Activated CD4-positive, alpha-beta T cell treated with anti-CD3 and anti-CD28 coated beads for 48 hours (primary cell): ENCODE results near the gene TIE1.

ENCODE experiments used
- DNase-seq: peaks from one replicate; pipeline ENCODE4 v3.0.0-alpha.2; 2020

TIE1 gene

GRCh38 chr1:43300378-43301094, at the start of gene TIE1:
Gene TIE1, plus strand, starts transcription at chr1:43300982. Its CDS starts 90 bp downstream, at chr1:43301072.
- no peak for DNase-seq

GRCh38 chr1:43251024-43251423, 49.8 kb upstream of the TIE1 start:
- DNase-seq, result no peak

DNA sequence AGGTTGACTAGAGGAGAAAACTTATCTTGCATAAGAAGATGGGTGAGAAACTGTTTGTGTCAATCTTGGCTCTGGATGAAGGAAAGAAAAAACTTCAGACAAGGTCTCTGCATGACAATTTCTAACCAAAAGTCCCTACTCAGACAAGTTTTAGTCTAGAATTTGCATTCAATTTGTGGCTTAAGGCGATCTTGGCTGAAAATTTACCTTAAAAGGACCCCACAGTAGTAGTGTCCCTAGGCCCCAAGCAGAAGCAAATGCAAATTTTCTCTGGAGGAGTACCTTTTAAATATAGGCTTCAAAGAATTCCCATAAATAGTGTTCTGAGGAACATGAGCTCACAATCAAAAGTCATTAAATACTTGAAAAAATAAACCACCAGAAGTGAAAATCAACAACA, 48.6 kb upstream of the TIE1 start:
- DNase-seq, result no peak

GRCh38 chr1:43253173-43253572, 47.6 kb upstream of the TIE1 start:
- no peak for DNase-seq

DNA sequence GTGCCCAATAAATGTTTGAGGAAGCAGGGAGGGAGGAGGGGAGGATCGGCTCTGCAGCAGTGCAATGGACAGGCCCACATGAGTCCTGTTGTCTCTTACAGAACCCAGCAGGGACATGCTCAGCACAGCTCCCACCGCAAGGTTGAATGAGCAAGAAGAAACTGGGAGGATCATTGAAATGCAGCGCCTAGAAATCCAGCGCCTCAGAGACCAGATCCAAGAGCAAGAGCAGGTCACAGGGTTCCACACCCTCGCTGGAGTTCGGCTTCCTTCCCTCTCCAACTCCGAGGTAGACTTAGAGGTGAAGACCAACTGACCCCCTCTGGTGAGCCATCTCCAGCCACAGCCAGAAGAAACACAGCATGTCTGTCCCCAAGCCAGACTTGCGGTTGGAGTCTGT, 46.9 kb upstream of the TIE1 start:
- DNase-seq, result no peak

GRCh38 chr1:43255438-43256210, 45.2 kb upstream of the TIE1 start:
- DNase-seq, result no peak

DNA sequence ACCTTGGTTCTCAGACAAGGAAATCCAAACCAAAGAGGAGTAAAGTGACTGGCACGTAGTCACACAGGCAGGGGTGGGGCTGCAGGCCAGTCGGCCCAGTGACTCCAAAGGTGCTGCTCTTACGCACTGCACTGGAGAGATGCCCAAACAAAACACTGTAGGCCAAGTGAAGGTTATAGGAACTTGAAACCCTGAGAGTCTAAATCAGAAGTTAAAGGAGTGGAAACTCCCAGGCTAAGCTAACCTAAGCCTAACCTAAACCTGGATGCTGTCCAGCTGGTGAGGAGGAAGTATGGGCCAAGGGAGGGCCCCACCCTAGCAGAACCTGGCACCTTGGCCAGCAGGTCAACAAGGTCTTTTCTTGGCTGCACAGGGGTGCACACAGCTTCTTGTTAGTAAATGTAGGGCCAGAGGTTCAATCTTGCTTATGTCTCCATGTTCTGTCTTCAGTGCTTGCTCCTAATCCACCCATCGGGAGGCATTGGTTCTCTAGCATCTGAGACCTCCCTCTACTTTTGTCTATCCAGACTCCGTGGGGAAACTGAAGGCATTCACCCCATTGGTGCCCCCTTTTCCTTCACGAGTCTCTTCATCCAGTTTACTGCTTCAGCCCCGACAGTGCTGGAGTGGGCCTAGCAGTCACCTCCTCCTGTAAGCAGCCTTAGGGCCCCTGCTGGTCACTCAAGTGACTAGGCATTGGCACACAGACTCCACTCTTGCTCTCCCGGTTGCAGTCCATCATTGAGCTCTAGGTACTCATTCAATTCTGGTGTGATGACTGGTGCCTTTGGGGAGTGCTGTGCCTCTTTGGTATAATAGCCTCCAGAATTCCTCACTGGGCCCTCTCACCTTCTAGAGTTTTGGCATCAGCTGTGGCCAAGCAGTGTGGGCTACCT, 43.9 kb upstream of the TIE1 start:
- DNase-seq, result no peak

- no peak for DNase-seq
Observed at GRCh38 chr1:43258370-43258769, 42.4 kb upstream of the TIE1 start.

DNA sequence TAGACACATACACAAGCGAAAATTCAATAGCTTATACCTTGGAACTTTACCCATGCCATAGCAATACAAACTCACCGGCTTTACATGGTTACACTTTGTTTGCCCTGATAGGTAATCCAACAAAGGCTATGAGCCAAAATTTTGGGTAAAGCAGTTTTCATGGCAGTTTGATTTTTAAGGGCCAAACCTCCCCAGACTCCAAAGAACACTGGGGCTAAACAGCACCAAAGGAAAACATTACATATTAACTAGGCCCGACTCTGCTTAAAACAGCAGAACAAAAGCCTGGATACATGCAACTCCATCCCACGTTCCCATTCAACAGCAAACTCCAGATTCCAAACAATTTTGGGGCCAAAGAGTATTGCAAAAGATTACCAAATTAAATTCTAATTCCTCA, 35.4 kb upstream of the TIE1 start:
- DNase-seq, result no peak

GRCh38 chr1:43266881-43267280, 33.9 kb upstream of the TIE1 start:
- no peak for DNase-seq

GRCh38 chr1:43267291-43267805, 33.4 kb upstream of the TIE1 start:
- DNase-seq, result no peak

DNA sequence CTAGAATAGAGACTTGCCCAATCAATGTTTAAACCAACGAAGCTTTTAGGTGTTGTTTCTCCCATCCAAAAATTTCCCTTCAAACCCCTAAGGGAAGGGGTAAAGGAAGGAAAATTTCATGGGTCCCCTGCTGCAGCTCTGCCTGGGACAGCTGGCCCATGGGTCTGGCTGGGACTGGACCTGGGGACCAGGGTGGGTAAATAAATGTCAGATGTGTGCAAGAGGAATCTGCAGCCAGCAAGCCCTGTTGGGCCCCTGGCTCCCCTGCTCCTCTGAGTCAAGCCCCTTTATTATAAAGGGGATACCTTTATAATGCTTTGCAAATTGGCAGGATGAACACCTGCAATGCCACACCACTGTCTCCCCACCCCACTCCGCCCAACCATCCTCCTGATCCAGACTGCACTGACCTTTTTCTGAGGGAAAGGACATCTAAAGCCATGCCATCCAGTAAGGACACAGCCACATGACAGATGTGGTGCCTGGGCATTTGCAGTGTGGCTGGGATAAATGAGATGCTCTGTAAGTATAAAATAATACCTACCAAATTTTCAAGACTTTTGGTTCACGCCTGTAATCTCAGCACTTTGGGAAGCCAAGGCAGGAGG, 32.9 kb upstream of the TIE1 start:
- DNase-seq, result no peak

DNA sequence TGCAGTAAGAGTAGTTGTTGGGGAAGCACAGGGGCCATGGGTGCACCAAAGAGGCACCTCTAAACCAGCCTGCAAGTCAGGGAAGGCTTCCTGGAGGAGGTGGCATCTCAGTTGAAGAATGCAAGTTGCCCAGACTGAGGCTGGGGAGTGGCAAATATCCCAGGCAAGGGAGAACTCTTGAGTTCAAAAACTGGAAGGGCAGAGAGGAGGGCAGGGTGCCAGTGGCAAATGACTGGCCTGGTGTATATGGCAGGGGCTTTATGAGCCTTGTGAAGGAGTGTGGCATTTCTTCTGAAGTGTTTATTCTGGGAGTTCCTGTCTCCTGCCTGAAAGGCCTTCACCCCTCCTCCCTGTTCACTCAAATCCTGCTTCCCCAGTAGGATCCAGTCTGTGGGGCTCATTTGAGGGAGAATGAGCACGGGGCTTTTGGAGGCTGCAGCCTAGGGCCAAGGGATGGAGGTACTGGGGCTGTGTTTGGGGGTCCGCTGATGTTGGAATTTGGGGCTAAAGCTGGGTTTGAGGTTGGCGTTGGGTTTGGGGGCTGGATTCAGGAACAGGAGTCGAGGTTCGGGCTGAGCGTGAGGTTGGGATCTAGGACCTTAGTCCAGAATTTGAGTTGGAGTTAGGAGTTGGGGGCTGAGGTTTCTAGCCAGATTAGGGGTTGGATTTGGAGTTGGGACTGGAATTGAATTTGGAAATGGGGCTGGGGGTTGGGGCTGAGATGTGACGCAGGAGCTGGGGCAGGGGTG, 31.0 kb upstream of the TIE1 start, which contains the start of gene TMEM125:
Gene TMEM125, plus strand, starts transcription at position 357 of the 749 bp plus-strand sequence. CDS start 2,740 bp downstream, outside the sequence.
- no peak for DNase-seq

DNA sequence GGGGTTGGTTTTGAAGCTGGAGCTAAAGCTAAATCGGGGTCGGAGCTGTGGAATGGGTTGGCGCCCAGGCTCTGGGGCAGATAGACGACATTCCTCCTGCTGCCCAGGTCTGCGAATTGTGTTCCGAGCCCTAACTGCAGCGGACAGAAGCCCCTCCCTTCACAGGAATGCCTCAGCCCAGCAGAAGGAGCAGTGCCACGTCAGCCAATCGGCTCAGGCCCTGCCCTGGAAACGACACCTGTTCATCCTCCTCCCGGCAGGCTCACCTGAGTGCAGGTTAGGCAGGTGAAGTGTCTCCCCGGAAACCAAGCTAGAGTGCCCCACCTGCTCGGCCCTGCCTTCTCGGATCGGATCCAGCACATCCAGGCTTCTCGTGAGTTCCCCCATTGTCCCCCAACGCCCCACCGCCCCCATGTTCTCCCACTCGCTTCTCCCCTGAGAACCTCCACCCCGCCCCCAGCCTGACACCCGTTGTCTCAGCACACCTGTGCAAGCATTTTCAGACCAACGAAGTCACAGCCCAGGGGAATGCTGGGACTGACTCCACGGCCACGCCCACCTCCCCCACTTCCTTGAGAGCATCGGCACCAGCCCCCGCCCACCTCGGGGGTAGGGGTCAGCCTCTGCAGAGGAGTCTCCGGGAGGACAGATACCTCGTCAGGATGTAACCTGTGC, 30.2 kb upstream of the TIE1 start:
- DNase-seq, result peak; percentile 34

DNA sequence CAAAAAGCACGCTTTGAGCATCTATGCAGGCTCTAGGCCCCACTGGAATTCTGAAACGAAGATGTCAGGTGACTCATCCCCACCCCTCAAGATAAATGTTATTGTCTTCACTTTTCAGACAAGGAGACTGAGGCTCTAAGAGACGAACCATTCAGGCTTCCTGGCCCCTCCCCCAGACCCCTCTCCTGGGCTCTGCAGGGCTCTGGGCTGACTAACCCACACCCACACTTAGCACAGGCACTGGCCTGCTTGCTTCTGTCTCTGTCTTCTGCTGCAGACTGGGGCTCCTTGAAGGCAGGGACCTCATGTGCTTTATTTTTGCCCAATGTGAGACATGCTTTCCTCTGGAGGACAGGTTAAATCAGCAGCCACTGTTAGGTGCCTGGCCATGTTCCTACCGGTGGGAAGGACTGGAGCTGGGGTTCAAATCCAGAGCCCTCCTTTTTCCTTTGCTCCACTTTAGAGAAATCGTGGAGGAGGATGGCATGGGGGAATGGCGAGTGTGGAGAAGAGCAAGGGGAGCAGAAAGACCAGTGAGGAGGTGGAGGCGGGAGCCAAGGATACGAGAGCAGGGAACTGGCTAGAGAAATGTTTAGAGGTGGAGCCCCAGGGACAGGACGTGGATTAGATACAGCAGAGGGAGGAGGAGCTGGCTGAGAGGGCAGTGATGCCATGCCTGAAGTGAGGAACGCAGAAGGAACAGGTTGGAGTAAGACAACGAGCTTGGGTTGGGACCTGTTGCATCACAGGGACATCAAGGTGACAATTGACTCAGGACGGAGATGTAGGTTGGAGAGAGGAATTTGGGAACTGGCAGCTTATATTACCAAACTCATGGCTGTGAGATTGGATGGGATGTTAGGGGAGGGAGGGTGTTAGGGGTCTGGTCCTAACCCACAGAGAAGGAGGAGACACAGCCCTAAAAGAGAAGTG, 29.3 kb upstream of the TIE1 start:
- peak; percentile 15 for DNase-seq

GRCh38 chr1:43272161-43272560, 28.6 kb upstream of the TIE1 start:
- DNase-seq, result no peak

GRCh38 chr1:43272576-43273571, 27.9 kb upstream of the TIE1 start:
- no peak for DNase-seq

DNA sequence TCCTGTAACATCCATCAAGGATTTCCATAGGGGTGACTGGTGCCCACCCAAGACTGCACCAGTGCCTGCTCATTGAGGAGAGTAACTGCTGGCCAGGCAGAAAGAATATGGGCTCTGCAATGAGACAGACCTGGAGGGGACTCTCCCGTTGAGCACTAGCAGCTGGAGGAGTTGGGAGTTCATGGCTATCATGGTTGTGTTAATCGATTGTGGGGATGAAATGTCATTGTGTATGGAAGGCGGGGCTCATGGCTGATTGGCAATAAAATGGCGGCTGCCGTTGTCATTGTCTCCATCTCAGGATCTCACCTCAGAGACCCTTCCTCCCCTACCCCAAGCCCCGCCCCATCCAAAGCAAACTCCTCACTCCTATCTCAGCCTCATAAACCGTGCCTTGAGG, 27.1 kb upstream of the TIE1 start:
- DNase-seq, result no peak
